Brain microvascular endothelial cell (primary cell): ENCODE data around the gene EP400.
"Not testable (repeated sequence)": the region's sequence is repeated elsewhere in the genome, so short reads cannot be mapped to it uniquely, and the experiment has no call there.

Source experiments
- DNase-seq: peaks from one replicate; pipeline ENCODE4 v3.0.0-alpha.2; 2020
- H3K27ac ChIP-seq: fragments of 250-450 bp; sonication (Bioruptor Pico); 2 replicates; pipeline ENCODE4 v1.5.1; 2020; ENCODE audit warnings: mild to moderate bottlenecking, moderate library complexity
- H3K27me3 ChIP-seq: fragments of 250-450 bp; sonication (Bioruptor Pico); replicated peaks from 2 replicates; pipeline ENCODE4 v1.5.1; 2020; ENCODE audit warnings: mild to moderate bottlenecking
- H3K36me3 ChIP-seq: fragments of 250-450 bp; sonication (Bioruptor Pico); replicated peaks from 2 replicates; pipeline ENCODE4 v1.5.1; 2020; ENCODE audit warnings: mild to moderate bottlenecking
- H3K4me3 ChIP-seq: 2 replicates; pipeline ENCODE4 v1.5.1; 2011; ENCODE audit warnings: low read depth, mild to moderate bottlenecking, control low read depth, low read length, moderate library complexity
- in situ Hi-C: cut with HindIII; loops from 2 replicates; pipeline ENCODE4 v1.10.0; 2017; ENCODE audit warnings: low sequenced_read_pairs, low pct_ligation_motif_present
- TF ChIP-seq, protein P1 (sequence below): IDR thresholded peaks from 2 replicates; pipeline ENCODE4 v1.5.1; 2011; ENCODE audit warnings: low read depth, mild to moderate bottlenecking, moderate library complexity, low read length, control low read depth, inconsistent platforms; ENCODE audit errors: missing control alignments

Gene EP400

DNA sequence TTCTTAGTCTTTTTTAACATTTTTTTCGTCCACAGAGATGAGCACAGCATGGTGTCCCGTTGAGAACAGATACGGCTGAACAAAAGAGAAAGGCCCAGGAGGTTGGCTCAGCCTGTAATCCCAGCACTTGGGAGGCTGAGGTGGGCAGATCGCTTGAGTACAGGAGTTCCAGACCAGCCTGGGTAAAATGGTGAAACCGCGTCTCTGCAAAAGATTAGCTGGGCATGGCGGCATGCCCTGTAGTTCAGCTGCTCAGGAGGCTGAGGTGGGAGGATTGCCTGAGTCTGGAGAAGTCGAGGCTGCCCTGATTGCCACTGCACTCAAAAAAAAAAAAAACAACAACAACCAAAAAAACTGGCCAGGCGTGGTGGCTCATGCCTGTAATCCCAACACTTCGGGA is 5.9 kb upstream of the EP400 start:
- in situ Hi-C loops, result no loop called here
- peaks cover 47% of the 10 kb centered on the region for H3K36me3 ChIP-seq

DNA sequence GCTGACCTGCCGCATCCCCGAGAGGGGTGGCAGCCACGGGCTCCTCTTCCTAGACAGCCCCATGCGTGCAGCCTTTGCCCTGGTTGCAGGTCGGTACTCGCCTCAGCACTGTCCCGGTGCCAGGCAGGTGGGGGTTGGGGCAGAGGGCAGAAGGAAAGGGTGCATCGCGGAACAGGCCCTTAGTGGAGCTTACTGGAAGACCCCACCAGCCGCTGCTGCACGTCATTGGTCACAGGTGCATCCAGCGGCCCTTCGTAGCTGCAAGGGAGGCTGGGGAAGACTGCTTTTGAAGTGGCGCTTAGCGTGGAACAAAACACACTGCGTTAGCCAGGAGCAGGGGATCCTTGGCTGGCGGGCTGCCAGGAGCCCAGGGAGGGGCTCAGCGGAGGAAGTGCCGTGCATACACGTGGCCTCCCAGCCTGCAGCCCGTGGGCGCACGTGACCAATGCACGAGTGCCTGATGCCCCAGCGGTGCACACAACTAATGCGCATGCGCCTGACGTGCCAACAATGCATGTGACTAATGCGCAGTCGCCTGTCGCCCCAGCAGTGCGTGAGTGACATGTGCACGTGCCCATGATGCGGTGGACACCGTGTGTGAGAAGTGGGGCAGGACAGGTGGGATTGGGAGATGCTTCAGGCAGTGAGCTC is 5.0 kb upstream of the EP400 start:
- in situ Hi-C loops, result no loop called here
- Histone ChIP-seq H3K36me3 (peaks cover 39% of the 10 kb centered on the region), H3K4me3 (no peak overlapping the region), H3K27me3 (no peaks in the 10 kb centered on the region), H3K27ac (no peak overlapping the region)
- TF ChIP-seq, protein P1, sequence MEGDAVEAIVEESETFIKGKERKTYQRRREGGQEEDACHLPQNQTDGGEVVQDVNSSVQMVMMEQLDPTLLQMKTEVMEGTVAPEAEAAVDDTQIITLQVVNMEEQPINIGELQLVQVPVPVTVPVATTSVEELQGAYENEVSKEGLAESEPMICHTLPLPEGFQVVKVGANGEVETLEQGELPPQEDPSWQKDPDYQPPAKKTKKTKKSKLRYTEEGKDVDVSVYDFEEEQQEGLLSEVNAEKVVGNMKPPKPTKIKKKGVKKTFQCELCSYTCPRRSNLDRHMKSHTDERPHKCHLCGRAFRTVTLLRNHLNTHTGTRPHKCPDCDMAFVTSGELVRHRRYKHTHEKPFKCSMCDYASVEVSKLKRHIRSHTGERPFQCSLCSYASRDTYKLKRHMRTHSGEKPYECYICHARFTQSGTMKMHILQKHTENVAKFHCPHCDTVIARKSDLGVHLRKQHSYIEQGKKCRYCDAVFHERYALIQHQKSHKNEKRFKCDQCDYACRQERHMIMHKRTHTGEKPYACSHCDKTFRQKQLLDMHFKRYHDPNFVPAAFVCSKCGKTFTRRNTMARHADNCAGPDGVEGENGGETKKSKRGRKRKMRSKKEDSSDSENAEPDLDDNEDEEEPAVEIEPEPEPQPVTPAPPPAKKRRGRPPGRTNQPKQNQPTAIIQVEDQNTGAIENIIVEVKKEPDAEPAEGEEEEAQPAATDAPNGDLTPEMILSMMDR, result no peak
- DNase-seq, result no peak

More for the DNA sequence above, 5.9 kb upstream of the EP400 start:
- H3K27ac ChIP-seq, result no peak overlapping the region
- TF ChIP-seq, protein P1, result no peak
- no peak overlapping the region for H3K4me3 ChIP-seq
- H3K27me3 ChIP-seq, result no peaks in the 10 kb centered on the region
- DNase-seq, result no peak

DNA sequence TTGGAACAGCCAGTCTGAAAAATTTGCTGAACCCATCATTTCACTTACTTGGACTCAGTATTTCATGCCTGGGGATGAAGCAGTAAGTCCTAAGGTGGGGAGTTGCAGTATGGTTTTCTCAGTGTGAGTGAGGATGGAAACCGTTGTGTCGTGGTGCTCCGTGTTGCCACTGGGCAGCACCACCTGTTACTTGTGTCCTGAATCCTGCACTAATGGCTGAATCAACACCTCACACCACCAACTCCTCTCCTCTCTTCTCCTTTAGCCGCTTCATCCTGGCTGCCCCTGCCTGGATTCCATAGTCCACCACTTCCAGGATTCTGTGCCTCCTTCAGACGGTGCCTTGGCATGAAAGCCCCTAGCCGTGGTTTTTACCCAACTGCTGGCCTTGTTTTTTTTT is 3.0 kb upstream of the EP400 start:
- TF ChIP-seq, protein P1, result no peak
- Histone ChIP-seq H3K36me3 (peaks cover 26% of the 10 kb centered on the region), H3K4me3 (no peak overlapping the region), H3K27me3 (no peaks in the 10 kb centered on the region), H3K27ac (no peak overlapping the region)
- in situ Hi-C loops, result no loop called here
- no peak for DNase-seq

DNA sequence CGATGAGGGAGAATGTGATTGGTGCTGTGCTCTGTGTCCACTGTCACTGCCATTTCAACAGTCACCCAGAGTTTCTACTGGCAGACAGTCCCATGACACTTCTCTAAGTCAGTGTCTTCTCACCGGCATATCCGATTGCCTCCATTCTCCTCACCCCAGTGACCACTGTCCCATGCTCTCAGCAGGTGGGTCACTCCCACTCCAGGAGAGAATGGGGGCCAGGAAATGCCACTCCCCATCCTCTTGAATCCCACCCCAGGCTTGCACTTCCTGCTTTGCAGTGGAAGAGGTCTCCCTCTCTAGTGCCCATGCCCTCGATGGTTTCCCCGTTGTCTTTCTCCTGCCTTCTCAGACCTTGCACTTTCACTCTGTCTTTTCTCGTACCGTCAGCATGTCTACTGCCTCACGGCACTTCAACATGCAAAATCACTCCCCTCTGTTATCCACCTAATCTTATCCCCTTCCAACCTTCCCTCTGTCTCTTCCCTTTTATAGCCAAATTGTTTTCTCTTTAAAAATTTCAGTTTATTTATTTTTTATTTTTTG is 2.2 kb upstream of the EP400 start:
- in situ Hi-C loops, result no loop called here
- TF ChIP-seq, protein P1, result no peak
- Histone ChIP-seq H3K36me3 (peaks cover 20% of the 10 kb centered on the region), H3K27me3 (no peaks in the 10 kb centered on the region), H3K4me3 (no peak overlapping the region), H3K27ac (no peak overlapping the region)
- DNase-seq, result no peak

DNA sequence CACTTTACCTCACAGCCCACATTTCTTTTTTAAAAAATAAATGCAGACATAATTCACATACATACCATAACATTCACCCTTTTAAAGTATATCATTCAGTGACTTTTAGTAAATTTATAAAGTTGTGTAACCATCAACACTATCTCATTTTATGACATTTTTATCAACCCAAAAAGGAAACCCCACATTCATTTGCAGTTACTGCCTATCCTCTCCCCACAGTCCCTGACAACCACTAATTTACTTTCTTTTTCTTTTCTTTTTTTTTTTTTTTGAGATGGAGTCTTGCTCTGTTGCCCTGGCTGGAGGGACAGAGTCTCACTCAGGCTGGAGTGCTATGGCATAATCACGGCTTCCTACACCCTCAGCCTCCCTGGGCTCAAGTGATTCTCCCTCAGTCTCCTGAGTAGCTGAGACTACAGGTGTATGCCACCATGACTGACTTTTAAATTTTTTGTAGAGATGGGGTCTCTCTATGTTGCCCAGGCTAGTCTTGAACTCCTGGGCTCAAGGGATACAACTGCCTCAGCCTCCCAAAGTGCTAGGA is 1.5 kb upstream of the EP400 start:
- Histone ChIP-seq H3K4me3 (no peak overlapping the region), H3K27me3 (no peaks in the 10 kb centered on the region), H3K27ac (no peak overlapping the region), H3K36me3 (peaks cover 13% of the 10 kb centered on the region)
- TF ChIP-seq, protein P1, result no peak
- no peak for DNase-seq
- in situ Hi-C loops, result no loop called here

DNA sequence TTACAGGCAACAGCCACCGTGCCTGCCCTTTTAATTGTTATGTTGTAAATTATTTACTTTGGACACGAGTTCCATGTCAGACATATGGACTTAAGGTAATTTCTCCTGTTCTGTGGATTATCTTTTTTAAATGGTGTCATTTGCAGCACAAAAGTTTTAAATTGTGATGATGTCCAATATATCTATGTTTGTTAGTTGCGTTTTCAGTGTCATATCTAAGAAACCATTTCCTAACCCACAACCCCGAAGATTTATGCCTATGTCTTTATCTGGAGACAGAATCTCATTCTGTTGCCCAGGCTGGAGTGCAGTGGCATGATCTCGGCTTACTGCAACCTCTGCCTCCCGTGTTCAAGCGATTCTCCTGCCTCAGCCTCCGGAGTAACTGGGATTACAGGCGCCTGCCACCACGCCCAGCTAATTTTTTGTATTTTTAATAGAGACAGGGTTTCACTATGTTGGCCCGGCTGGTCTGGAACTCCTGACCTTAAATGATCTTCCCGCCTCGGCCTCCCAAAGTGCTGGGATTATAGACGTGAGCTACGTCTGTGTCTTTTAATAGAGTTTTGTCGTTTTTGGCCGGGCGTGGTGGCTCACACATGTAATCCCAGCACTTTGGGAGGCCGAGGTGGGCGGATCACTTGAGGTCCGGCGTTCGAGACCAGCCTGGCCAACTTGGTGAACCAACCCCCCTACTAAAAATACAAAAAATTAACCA is 870 bp upstream of the EP400 start:
- DNase-seq, in situ Hi-C loops, H3K27me3 ChIP-seq, H3K36me3 ChIP-seq: not testable (repeated sequence)
- peak overlapping the region; percentile 34 for H3K27ac ChIP-seq
- H3K4me3 ChIP-seq, result peak overlapping the region; percentile 81
